ENCODE results near the gene NPVF. TPM values are rescaled to one million over a fixed set of nuclear protein-coding genes. Genes with fewer than 3 reads are reported as not detected.
A peak's percentile ranks its signal among the peaks of the same experiment; 100 is the strongest.

Gene NPVF
- not detected for total RNA-seq

- no peak for DNase-seq (ENCODE audit: low spot score)
These were observed at the start of gene NPVF for GRCh38 chr7:25228386-25228785. NPVF (minus strand) TSS chr7:25228486; CDS start chr7:25228439, 47 bp downstream.

- no peak for DNase-seq (ENCODE audit: low spot score)
These were observed 44.0 kb upstream of the NPVF start for GRCh38 chr7:25272265-25272664.

GRCh38 chr7:25263337-25263736, 35.1 kb upstream of the NPVF start:
- DNase-seq (ENCODE audit: low spot score), result no peak

GRCh38 chr7:25262586-25262985, 34.3 kb upstream of the NPVF start:
- no peak for DNase-seq (ENCODE audit: low spot score)

- no peak for DNase-seq (ENCODE audit: low spot score)
These were observed 33.4 kb upstream of the NPVF start for GRCh38 chr7:25261545-25262140.

- no peak for DNase-seq (ENCODE audit: low spot score)
These were observed 32.7 kb upstream of the NPVF start for GRCh38 chr7:25260862-25261494.

- DNase-seq (ENCODE audit: low spot score), result peak; percentile 78
These were observed 31.4 kb upstream of the NPVF start for GRCh38 chr7:25259487-25260243.

- no peak for DNase-seq (ENCODE audit: low spot score)
These were observed 28.1 kb upstream of the NPVF start for GRCh38 chr7:25256333-25256819.

GRCh38 chr7:25255611-25256332, 27.5 kb upstream of the NPVF start:
- no peak for DNase-seq (ENCODE audit: low spot score)

- no peak for DNase-seq (ENCODE audit: low spot score)
These were observed 26.3 kb upstream of the NPVF start for GRCh38 chr7:25254604-25255003.

- DNase-seq (ENCODE audit: low spot score), result no peak
These were observed 25.4 kb upstream of the NPVF start for GRCh38 chr7:25253714-25254113.

- DNase-seq (ENCODE audit: low spot score), result no peak
These were observed 22.1 kb upstream of the NPVF start for GRCh38 chr7:25250386-25250785.

GRCh38 chr7:25249772-25250171, 21.5 kb upstream of the NPVF start:
- DNase-seq (ENCODE audit: low spot score), result no peak

GRCh38 chr7:25246306-25246705, 18.0 kb upstream of the NPVF start:
- no peak for DNase-seq (ENCODE audit: low spot score)

- DNase-seq (ENCODE audit: low spot score), result no peak
These were observed 16.2 kb upstream of the NPVF start for GRCh38 chr7:25244254-25245033.

- DNase-seq (ENCODE audit: low spot score), result no peak
These were observed 14.4 kb upstream of the NPVF start for GRCh38 chr7:25242678-25243077.

GRCh38 chr7:25240896-25241295, 12.6 kb upstream of the NPVF start:
- no peak for DNase-seq (ENCODE audit: low spot score)

- peak; percentile 55 for DNase-seq (ENCODE audit: low spot score)
These were observed 12.1 kb upstream of the NPVF start for GRCh38 chr7:25240340-25240739.

GRCh38 chr7:25239888-25240287, 11.6 kb upstream of the NPVF start:
- DNase-seq (ENCODE audit: low spot score), result no peak

GRCh38 chr7:25238066-25238725, 9.9 kb upstream of the NPVF start:
- DNase-seq (ENCODE audit: low spot score), result no peak

GRCh38 chr7:25235471-25235870, 7.2 kb upstream of the NPVF start:
- DNase-seq (ENCODE audit: low spot score), result no peak
